DMS 273 (cell line): ENCODE measurements around the gene CAMK2D.
A peak's percentile ranks its signal among the peaks of the same experiment; 100 is the strongest.
"Not testable (repeated sequence)": the region's sequence is repeated elsewhere in the genome, so short reads cannot be mapped to it uniquely, and the experiment has no call there.

Experiments
- DNase-seq: peaks from one replicate; lab custom pipeline; 2025; ENCODE audit not compliant: unreplicated experiment; lab: John Stamatoyannopoulos, UW

Gene CAMK2D

GRCh38 chr4:113733685-113734084 lies 27.9 kb downstream of the CAMK2D start:
- no peak for DNase-seq

- DNase-seq, result no peak
Measured at GRCh38 chr4:113732967-113733527, 28.5 kb downstream of the CAMK2D start.

- no peak for DNase-seq
Measured at GRCh38 chr4:113730467-113731216, 30.9 kb downstream of the CAMK2D start.

- no peak for DNase-seq
Measured at GRCh38 chr4:113727802-113728201, 33.7 kb downstream of the CAMK2D start.

GRCh38 chr4:113725963-113726362 lies 35.6 kb downstream of the CAMK2D start:
- no peak for DNase-seq

GRCh38 chr4:113718252-113718651 lies 43.3 kb downstream of the CAMK2D start:
- no peak for DNase-seq

- DNase-seq, result no peak
Measured at GRCh38 chr4:113711883-113712662, 49.5 kb downstream of the CAMK2D start.

- DNase-seq, result peak; percentile 46
Measured at GRCh38 chr4:113708250-113708649, 53.3 kb downstream of the CAMK2D start.

GRCh38 chr4:113707048-113707447 lies 54.5 kb downstream of the CAMK2D start:
- DNase-seq, result no peak

- DNase-seq, result not testable (repeated sequence)
Measured at GRCh38 chr4:113705097-113705496, 56.4 kb downstream of the CAMK2D start.

- not testable (repeated sequence) for DNase-seq
Measured at GRCh38 chr4:113702596-113702995, 58.9 kb downstream of the CAMK2D start.

GRCh38 chr4:113701169-113701568 lies 60.4 kb downstream of the CAMK2D start:
- DNase-seq, result no peak

GRCh38 chr4:113700602-113701150 lies 60.9 kb downstream of the CAMK2D start:
- peak; percentile 6 for DNase-seq

GRCh38 chr4:113699772-113700171 lies 61.8 kb downstream of the CAMK2D start:
- no peak for DNase-seq

- no peak for DNase-seq
Measured at GRCh38 chr4:113697429-113697828, 64.1 kb downstream of the CAMK2D start.

- DNase-seq, result no peak
Measured at GRCh38 chr4:113695328-113696169, 66.0 kb downstream of the CAMK2D start.

GRCh38 chr4:113694008-113694407 lies 67.5 kb downstream of the CAMK2D start:
- DNase-seq, result no peak

GRCh38 chr4:113692809-113693411 lies 68.6 kb downstream of the CAMK2D start:
- DNase-seq, result no peak

GRCh38 chr4:113691676-113692075 lies 69.9 kb downstream of the CAMK2D start:
- no peak for DNase-seq

- no peak for DNase-seq
Measured at GRCh38 chr4:113689394-113689793, 72.1 kb downstream of the CAMK2D start.
